WTC11 (cell line): ENCODE measurements around the gene PDRG1. TPM values are rescaled to one million over a fixed set of nuclear protein-coding genes. Genes with fewer than 3 reads are reported as not detected.

ENCODE experiments used
- ATAC-seq: fragments of 200-7000 bp; cut with Tn5 transposase; 2 replicates; pipeline ENCODE4 v1.10.0; 2021; ENCODE audit warnings: mild to moderate bottlenecking, moderate library complexity
- CTCF ChIA-PET: fragments of 300-600 bp; sonication (Branson Sonifier 250); formaldehyde crosslinking; loops from one replicate; lab custom pipeline; 2021; ENCODE audit warnings: antibody characterized with exemption; lab: Charles Lee
- POLR2A ChIA-PET: fragments of 350-600 bp; sonication (Branson Sonifier 250); formaldehyde crosslinking; loops from one replicate; lab custom pipeline; 2021; ENCODE audit warnings: antibody characterized with exemption; lab: Charles Lee
- DNase-seq: peaks from one replicate; pipeline ENCODE4 v3.0.0; 2021; ENCODE audit warnings: low spot score
- H3K27ac Mint-ChIP-seq: 2 replicates; pipeline ENCODE4 v1.8.0; 2021; ENCODE audit warnings: mixed read lengths
- H3K27me3 Mint-ChIP-seq: 2 replicates; pipeline ENCODE4 v1.8.0; 2021; ENCODE audit warnings: low read depth, mild to moderate bottlenecking, moderate library complexity, mixed read lengths
- H3K36me3 Mint-ChIP-seq: 2 replicates; pipeline ENCODE4 v1.8.0; 2021; ENCODE audit warnings: mixed read lengths
- H3K4me1 Mint-ChIP-seq: 2 replicates; pipeline ENCODE4 v1.8.0; 2022; ENCODE audit warnings: mixed read lengths
- H3K4me3 Mint-ChIP-seq: 2 replicates; pipeline ENCODE4 v1.8.0; 2021; ENCODE audit warnings: mild to moderate bottlenecking, moderate library complexity, mixed read lengths
- H3K9me3 Mint-ChIP-seq: 2 replicates; pipeline ENCODE4 v1.8.0; 2021; ENCODE audit warnings: mixed read lengths
- ATF6 ChIP-seq: sonication (generic); formaldehyde crosslinking; IDR thresholded peaks from 2 replicates; pipeline ENCODE4 v1.8.1; 2023; ENCODE audit warnings: mild to moderate bottlenecking, missing genetic modification reagents
- E2F1 ChIP-seq: sonication (generic); formaldehyde crosslinking; IDR thresholded peaks from 2 replicates; pipeline ENCODE4 v1.8.0; 2022; ENCODE audit warnings: mild to moderate bottlenecking, missing genetic modification reagents
- EMX1 ChIP-seq: fragments of 250-450 bp; sonication (Bioruptor Pico); IDR thresholded peaks from 2 replicates; pipeline ENCODE4 v1.8.0; 2021; ENCODE audit warnings: mild to moderate bottlenecking
- FOXP4 ChIP-seq: sonication (generic); formaldehyde crosslinking; IDR thresholded peaks from 2 replicates; pipeline ENCODE4 v1.8.0; 2022; ENCODE audit warnings: mild to moderate bottlenecking, missing genetic modification reagents
- GRHL2 ChIP-seq: fragments of 250-450 bp; sonication (Bioruptor Pico); IDR thresholded peaks from 2 replicates; pipeline ENCODE4 v1.8.0; 2022; ENCODE audit warnings: mild to moderate bottlenecking, moderate library complexity; ENCODE audit not compliant: insufficient replicate concordance, severe bottlenecking
- NR1H2 ChIP-seq: sonication (generic); formaldehyde crosslinking; IDR thresholded peaks from 2 replicates; pipeline ENCODE4 v1.9.0; 2021; ENCODE audit warnings: mild to moderate bottlenecking, moderate library complexity, missing genetic modification reagents
- TEAD1 ChIP-seq: sonication (generic); formaldehyde crosslinking; IDR thresholded peaks from 2 replicates; pipeline ENCODE4 v1.8.0; 2022; ENCODE audit warnings: mild to moderate bottlenecking, missing genetic modification reagents
- ZMAT4 ChIP-seq: fragments of 250-450 bp; sonication (Bioruptor Pico); IDR thresholded peaks from 2 replicates; pipeline ENCODE4 v1.9.0; 2021; ENCODE audit warnings: mild to moderate bottlenecking
- ZNF138 ChIP-seq: sonication (generic); formaldehyde crosslinking; conservative IDR thresholded peaks from 2 replicates; pipeline ENCODE4 v1.8.1; 2022; ENCODE audit warnings: mild to moderate bottlenecking, moderate library complexity, missing genetic modification reagents
- ZNF317 ChIP-seq: sonication (generic); formaldehyde crosslinking; IDR thresholded peaks from 2 replicates; pipeline ENCODE4 v1.8.1; 2023; ENCODE audit warnings: low read depth, mild to moderate bottlenecking, moderate library complexity, missing genetic modification reagents, borderline replicate concordance
- ZNF425 ChIP-seq: fragments of 250-450 bp; sonication (Bioruptor Pico); conservative IDR thresholded peaks from 2 replicates; pipeline ENCODE4 v1.9.0; 2021; ENCODE audit warnings: mild to moderate bottlenecking
- total RNA-seq: library from RNA; stranded (reverse); gene quantifications from 3 replicates; pipeline ENCODE4 v1.2.3, GENCODE V29; 2021

PDRG1 gene
- total RNA-seq, 1 experiment from 2014 or later: 16.0 TPM

GRCh38 chr20:31897541-31897940 is 54.3 kb downstream of the PDRG1 start:
- DNase-seq: no peak
- Mint-ChIP-seq H3K36me3 (no peaks in the 10 kb centered on the region), H3K9me3 (no peaks in the 10 kb centered on the region), H3K4me1 (peaks cover 5% of the 10 kb centered on the region), H3K4me3 (no peak overlapping the region), H3K27me3 (no peaks in the 10 kb centered on the region), H3K27ac (no peak overlapping the region)
- TF ChIP-seq ZNF317 (CRISPR knock-in tag) (no peak), ZNF425 (no peak), NR1H2 (CRISPR knock-in tag) (no peak), FOXP4 (no peak), EMX1 (CRISPR knock-in tag) (no peak), E2F1 (CRISPR knock-in tag) (no peak), ZMAT4 (CRISPR knock-in tag) (no peak)
- ChIA-PET POLR2A (no interaction called here), CTCF (interaction anchor here (0.9 kb wide), 1 partner anchor 38 kb away, joined by 3 read pairs; no protein-coding TSS in a partner anchor)
- no peak for ATAC-seq

GRCh38 chr20:31896049-31896448 is 55.8 kb downstream of the PDRG1 start:
- Mint-ChIP-seq H3K27me3 (no peaks in the 10 kb centered on the region), H3K9me3 (no peaks in the 10 kb centered on the region), H3K4me1 (peaks cover 5% of the 10 kb centered on the region), H3K4me3 (no peak overlapping the region), H3K36me3 (no peaks in the 10 kb centered on the region), H3K27ac (no peak overlapping the region)
- POLR2A ChIA-PET: no interaction called here
- CTCF ChIA-PET: interaction anchor here (1.9 to 2.0 kb wide), 3 partner anchors 39 to 50 kb away, joined by 4 to 9 read pairs (median 5); no protein-coding TSS in a partner anchor
- DNase-seq: no peak
- ATAC-seq: no peak
- TF ChIP-seq TEAD1 (CRISPR knock-in tag): no peak
- TF ChIP-seq ZNF138 (CRISPR knock-in tag): no peak

- Mint-ChIP-seq H3K9me3 (no peaks in the 10 kb centered on the region), H3K4me1 (peaks cover 5% of the 10 kb centered on the region), H3K36me3 (no peaks in the 10 kb centered on the region), H3K27me3 (no peaks in the 10 kb centered on the region), H3K27ac (no peak overlapping the region), H3K4me3 (no peak overlapping the region)
- POLR2A ChIA-PET: no interaction called here
- CTCF ChIA-PET: interaction anchor here (1.9 to 2.0 kb wide), 3 partner anchors 40 to 49 kb away, joined by 4 to 9 read pairs (median 5); no protein-coding TSS in a partner anchor
- peak; percentile 66 for ATAC-seq
- TF ChIP-seq GRHL2 (CRISPR knock-in tag): no peak
- no peak for TF ChIP-seq ZNF138 (CRISPR knock-in tag)
- TF ChIP-seq ATF6: no peak
- no peak for TF ChIP-seq ZMAT4 (CRISPR knock-in tag)
- no peak for DNase-seq
Measured at GRCh38 chr20:31894980-31895675, 56.7 kb downstream of the PDRG1 start.

Other genes with a start within 250 kb of the PDRG1 start
- 52.9 to 62.0 TPM (median 53.9 TPM) in 3 replicates for gene BCL2L1, start 229.2 kb downstream of the PDRG1 start, total RNA-seq
- 113 to 123 TPM (median 115 TPM) in 3 replicates for gene TPX2, start 212.8 kb downstream of the PDRG1 start, total RNA-seq
- 0.11 to 0.28 TPM in 2 of 3 replicates, not detected in the other for gene MYLK2, start 132.7 kb downstream of the PDRG1 start, total RNA-seq
- not detected in 3 replicates for gene FOXS1, start 106.4 kb downstream of the PDRG1 start, total RNA-seq
- 1.7 to 2.4 TPM (median 2.0 TPM) in 3 replicates for gene DUSP15, start 81.5 kb downstream of the PDRG1 start, total RNA-seq
- 0.39 TPM in 1 of 3 replicates, not detected in the others for gene TTLL9, start 81.4 kb downstream of the PDRG1 start, total RNA-seq
- gene XKR7, start 16.1 kb upstream of the PDRG1 start, total RNA-seq: 2.3 to 2.6 TPM (median 2.5 TPM) in 3 replicates
- gene CCM2L, start 58.4 kb upstream of the PDRG1 start, total RNA-seq: 7.8 to 10.9 TPM (median 9.1 TPM) in 3 replicates
- gene HCK, start 100.2 kb upstream of the PDRG1 start, total RNA-seq: 1.2 to 1.4 TPM (median 1.3 TPM) in 3 replicates
- 44.8 to 54.9 TPM (median 50.6 TPM) in 3 replicates for gene TM9SF4, start 157.7 kb upstream of the PDRG1 start, total RNA-seq